Gastroesophageal sphincter (tissue), 3 donors: ENCODE data around the gene TMEM61.

Experiments
- EP300 ChIP-seq: sonication (generic); formaldehyde crosslinking; IDR thresholded peaks from one replicate; pipeline ENCODE4 v1.6.1; 2017; ENCODE audit warnings: antibody characterized with exemption, mild to moderate bottlenecking
- POLR2A ChIP-seq, 2 donors: fragments of 450-650 bp; IDR thresholded peaks; one replicate each; pipeline ENCODE4 v1.6.1; 2017; ENCODE audit warnings: antibody characterized with exemption in 2 of 2, mild to moderate bottlenecking in 2 of 2, moderate library complexity in 1 of 2
- TF ChIP-seq, protein P1 (sequence below), 4 experiments: fragments of 200-600 bp in 2 of 4; fragments of 450-650 bp in 2 of 4; sonication (generic) in 1 of 4; IDR thresholded peaks; one replicate each; pipeline ENCODE4 v1.5.1; 2017 to 2019; ENCODE audit warnings: antibody characterized with exemption in 4 of 4, mild to moderate bottlenecking in 2 of 4, moderate library complexity in 2 of 4

- TF ChIP-seq, protein P1, sequence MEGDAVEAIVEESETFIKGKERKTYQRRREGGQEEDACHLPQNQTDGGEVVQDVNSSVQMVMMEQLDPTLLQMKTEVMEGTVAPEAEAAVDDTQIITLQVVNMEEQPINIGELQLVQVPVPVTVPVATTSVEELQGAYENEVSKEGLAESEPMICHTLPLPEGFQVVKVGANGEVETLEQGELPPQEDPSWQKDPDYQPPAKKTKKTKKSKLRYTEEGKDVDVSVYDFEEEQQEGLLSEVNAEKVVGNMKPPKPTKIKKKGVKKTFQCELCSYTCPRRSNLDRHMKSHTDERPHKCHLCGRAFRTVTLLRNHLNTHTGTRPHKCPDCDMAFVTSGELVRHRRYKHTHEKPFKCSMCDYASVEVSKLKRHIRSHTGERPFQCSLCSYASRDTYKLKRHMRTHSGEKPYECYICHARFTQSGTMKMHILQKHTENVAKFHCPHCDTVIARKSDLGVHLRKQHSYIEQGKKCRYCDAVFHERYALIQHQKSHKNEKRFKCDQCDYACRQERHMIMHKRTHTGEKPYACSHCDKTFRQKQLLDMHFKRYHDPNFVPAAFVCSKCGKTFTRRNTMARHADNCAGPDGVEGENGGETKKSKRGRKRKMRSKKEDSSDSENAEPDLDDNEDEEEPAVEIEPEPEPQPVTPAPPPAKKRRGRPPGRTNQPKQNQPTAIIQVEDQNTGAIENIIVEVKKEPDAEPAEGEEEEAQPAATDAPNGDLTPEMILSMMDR (IDR thresholded peaks at IDR 0.05), result peak; percentile 69 to 83 (median 78)
- no peak for TF ChIP-seq POLR2A (IDR thresholded peaks at IDR 0.05)
- TF ChIP-seq EP300, result no peak
These were observed 35.6 kb upstream of the TMEM61 start for GRCh38 chr1:54944610-54945392.
